GM18861 (cell line): ENCODE data around the gene ARHGAP15.

Experiments
- ATAC-seq: cut with Tn5 transposase; IDR thresholded peaks from one replicate; pipeline ENCODE4 v1.9.1; 2021; ENCODE audit not compliant: unreplicated experiment

Gene ARHGAP15

GRCh38 chr2:143477714-143478443 is 348.7 kb downstream of the ARHGAP15 start:
- no peak for ATAC-seq

- no peak for ATAC-seq
Measured at GRCh38 chr2:143480086-143480485, 350.9 kb downstream of the ARHGAP15 start.

GRCh38 chr2:143480601-143481236 is 351.5 kb downstream of the ARHGAP15 start:
- ATAC-seq: no peak

GRCh38 chr2:143481237-143481623 is 352.0 kb downstream of the ARHGAP15 start:
- ATAC-seq: no peak

GRCh38 chr2:143481733-143482132 is 352.5 kb downstream of the ARHGAP15 start:
- ATAC-seq: no peak

GRCh38 chr2:143482316-143482715 is 353.1 kb downstream of the ARHGAP15 start:
- no peak for ATAC-seq

- no peak for ATAC-seq
Measured at GRCh38 chr2:143482771-143483170, 353.6 kb downstream of the ARHGAP15 start.

- no peak for ATAC-seq
Measured at GRCh38 chr2:143486976-143487375, 357.8 kb downstream of the ARHGAP15 start.

GRCh38 chr2:143489145-143489544 is 359.9 kb downstream of the ARHGAP15 start:
- no peak for ATAC-seq

- no peak for ATAC-seq
Measured at GRCh38 chr2:143491131-143491530, 361.9 kb downstream of the ARHGAP15 start.

GRCh38 chr2:143493339-143493738 is 364.1 kb downstream of the ARHGAP15 start:
- ATAC-seq: no peak

GRCh38 chr2:143497726-143498125 is 368.5 kb downstream of the ARHGAP15 start:
- ATAC-seq: no peak

GRCh38 chr2:143498496-143498895 is 369.3 kb downstream of the ARHGAP15 start:
- no peak for ATAC-seq

GRCh38 chr2:143499061-143499460 is 369.8 kb downstream of the ARHGAP15 start:
- no peak for ATAC-seq

GRCh38 chr2:143501106-143501676 is 372.0 kb downstream of the ARHGAP15 start:
- no peak for ATAC-seq

GRCh38 chr2:143503280-143503679 is 374.1 kb downstream of the ARHGAP15 start:
- ATAC-seq: no peak

GRCh38 chr2:143504397-143504796 is 375.2 kb downstream of the ARHGAP15 start:
- ATAC-seq: no peak

- ATAC-seq: no peak
Measured at GRCh38 chr2:143505542-143505941, 376.3 kb downstream of the ARHGAP15 start.

- no peak for ATAC-seq
Measured at GRCh38 chr2:143513081-143513480, 383.9 kb downstream of the ARHGAP15 start.

GRCh38 chr2:143514413-143514812 is 385.2 kb downstream of the ARHGAP15 start:
- ATAC-seq: no peak

GRCh38 chr2:143515318-143515717 is 386.1 kb downstream of the ARHGAP15 start:
- ATAC-seq: no peak

- no peak for ATAC-seq
Measured at GRCh38 chr2:143519521-143519920, 390.3 kb downstream of the ARHGAP15 start.
